ENCODE data around the gene GHDC.
"Not testable (repeated sequence)": the region's sequence is repeated elsewhere in the genome, so short reads cannot be mapped to it uniquely, and the experiment has no call there.

The GHDC gene

DNA sequence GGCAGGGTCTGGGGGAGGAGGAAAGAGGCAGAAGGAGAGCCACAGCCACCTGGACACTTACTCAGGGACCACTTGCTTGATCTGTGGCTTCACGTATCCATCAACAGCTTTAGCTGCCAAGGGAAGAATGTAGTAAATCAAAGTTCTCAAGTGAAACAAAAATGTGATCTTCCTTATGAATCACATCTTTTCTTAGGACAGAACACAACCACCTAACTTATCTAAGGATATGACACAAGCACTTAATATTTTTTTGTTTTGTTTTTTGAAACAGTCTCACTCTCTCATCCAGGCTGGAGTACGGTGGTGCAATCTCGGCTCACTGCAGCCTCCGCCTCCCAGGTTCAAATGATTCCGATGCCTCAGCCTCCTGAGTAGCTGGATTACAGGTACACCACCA lies 8.4 kb upstream of the GHDC start:
- DNase-seq (ENCODE audit: low read depth) = no peak

DNA sequence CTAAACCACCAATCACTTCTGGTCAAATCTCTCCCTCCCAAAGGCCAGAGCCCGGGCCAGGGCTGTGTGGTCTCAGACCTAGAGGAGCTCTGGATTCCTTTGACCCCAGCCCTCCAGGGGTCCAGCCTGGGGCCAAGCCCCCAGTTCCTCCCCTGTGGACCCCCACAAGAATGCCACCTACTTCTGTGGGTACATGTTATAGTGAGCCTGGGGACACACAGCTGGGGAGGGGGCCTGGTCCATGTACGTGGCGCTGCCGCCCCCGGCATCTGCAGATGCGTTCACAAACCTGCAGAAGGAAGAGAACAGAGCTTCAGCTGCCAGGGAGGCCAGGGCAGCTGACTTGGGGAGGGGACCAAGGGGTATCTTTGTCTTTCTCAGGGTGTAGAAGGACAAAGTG lies 7.9 kb upstream of the GHDC start:
- no peak for DNase-seq (ENCODE audit: low read depth)

DNA sequence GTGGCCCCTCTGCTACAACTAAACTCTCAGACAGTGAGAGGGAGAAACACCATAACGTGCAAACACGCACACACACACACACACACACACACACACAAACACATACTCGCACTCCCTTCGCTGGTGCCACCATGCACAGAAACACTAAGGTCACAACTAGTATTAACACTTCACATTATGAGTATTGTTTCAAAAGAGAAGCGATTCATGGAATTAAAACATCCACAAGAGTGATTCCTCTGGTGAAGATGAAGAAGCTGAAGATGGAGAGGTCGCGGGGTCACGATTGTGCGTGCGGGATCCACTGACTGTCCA lies 7.1 kb upstream of the GHDC start:
- no peak for DNase-seq (ENCODE audit: low read depth)

DNA sequence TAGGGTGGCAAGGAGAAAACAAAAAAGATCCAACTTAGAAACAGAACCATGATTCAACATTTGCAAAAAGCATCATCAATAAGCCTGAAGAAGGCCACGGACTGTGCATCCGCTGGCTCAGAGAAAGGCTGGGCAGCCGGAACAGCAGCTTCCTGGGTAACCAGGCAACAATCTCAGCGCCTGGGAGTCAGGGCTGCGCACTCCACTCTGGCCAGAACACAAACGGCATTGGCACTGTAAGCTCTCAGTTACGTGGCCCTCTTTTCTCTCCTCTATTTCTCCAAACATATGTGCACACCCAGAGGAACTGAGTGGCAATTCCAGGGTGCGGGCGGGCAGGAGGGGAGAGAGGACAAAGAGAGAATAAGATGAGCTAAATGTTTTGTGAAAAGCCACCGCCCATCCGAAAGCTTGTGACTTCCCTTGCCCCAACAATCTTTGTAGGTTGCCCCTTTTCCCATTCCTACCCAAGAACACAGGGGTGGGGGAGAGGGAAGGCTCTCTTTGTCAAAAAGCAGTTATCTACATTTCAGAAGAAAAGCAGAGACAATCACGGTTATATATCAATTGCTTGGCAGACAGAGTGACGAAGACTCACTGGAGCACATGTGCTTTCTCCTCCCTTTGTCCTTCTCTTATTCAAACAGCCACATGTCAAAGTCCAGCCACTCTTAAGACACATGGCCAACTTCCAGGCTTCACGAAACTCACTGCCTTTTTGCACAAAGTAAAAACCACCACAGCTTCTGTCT lies 6.6 kb upstream of the GHDC start:
- no peak for DNase-seq (ENCODE audit: low read depth)

DNA sequence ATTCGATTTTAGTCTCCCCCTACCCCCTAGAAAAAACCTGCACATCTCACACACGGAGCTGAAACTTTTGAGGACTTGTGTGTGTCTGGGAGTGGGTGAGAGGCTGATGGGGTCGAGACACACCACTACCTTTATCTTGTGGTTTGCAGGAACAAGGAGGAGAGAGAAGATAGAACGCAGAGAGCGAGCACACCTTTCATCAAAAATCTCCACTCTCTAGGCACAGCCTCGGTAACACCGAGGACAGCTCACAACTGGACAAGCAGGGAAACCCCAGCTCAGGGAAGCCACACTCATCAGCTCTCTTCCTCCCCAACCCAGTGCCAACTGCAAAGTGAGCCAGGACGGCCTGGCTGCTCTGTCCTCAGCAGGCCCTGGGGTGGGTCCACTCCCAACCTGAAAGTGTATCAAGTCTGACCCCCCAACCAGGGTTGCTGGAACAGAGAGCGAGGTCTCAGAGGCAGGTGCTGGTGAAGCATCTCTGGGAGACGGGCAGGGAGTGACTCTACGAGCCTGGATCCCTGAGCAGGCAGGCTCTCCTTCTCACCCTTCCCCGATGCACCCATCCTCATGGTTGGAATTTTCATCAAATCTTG lies 5.2 kb upstream of the GHDC start:
- DNase-seq (ENCODE audit: low read depth) = no peak

DNA sequence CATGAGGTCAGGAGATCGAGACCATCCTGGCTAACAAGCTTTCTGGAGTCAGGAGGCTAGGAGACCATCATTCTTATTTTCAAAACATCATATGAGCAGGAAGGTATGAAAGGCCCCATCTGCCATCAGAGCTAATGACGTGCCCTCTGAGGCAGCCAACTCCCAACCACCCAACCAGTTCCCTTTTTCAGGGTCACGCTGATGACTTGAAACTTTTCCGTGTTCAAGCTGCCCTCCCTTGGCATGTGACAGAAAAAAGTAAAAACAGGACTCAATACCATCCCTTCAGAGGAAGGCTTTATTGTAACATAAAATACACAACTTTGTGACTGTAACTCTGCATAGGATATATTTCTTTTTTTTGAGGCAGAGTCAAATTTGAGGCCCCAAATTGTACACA lies 4.6 kb upstream of the GHDC start:
- DNase-seq (ENCODE audit: low read depth) = no peak

DNA sequence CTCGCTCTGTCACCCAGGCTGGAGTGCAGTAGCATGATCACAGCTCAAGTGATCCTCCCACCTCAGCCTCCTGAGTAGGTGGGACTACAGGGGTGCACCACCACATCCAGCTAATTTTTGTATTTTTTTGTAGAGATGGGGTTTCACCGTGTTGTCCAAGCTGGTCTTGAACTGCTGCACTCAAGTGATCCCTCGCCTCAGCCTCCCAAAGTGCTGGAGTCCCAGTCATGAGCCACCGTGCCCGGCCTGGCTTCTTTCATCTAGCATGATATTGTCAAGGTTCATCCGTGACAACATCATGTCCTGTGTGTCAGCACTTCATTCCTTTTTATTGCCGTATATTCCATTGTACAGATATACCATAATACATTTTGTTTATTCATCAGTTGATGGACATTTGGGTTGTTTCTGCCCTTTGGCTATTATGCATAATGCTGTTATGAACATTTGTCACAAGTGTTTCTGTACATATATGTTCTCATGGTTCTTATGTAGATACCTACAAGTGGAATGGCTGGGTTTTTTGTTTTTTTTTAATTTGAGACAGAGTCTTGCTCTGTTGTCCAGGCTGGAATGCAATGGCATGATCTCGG lies 3.4 kb upstream of the GHDC start:
- DNase-seq (ENCODE audit: low read depth) = no peak

DNA sequence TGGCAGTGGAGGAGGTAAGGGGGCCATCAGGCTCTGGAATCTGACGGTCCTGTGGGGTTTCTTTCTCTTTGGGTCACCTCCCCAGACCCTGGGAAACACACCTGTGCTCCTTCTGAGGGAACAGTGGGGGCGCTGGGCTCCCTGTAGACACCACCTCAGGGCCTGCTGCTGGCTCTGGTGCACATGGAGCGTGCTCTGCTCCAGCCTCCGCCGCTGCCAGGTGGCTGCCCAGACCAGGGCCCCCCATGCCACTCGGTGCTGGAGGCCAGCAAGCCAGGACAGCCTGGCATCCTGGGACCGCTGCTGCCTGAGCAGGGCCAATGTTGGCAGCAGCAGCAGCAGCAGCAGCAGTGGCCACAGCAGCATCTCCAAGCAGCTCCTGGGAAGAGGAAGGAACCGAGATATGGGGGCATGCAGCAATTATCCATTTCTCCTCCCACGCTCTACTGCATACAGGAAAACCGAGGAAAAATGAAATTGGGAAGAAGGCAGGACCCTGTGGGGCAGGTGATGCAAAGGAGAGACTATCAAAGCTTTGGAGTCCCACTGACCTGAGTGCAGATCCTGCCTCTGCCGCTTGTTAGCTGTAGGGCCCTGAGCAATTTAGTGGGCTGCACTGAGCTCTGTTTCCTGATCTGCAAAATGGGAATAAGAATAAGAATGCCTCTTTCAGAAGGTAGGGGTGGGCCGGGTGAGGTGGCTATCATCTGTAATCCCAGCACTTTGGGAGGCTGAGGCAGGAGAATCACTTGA lies 902 bp downstream of the GHDC start:
- DNase-seq (ENCODE audit: low read depth) = no peak

DNA sequence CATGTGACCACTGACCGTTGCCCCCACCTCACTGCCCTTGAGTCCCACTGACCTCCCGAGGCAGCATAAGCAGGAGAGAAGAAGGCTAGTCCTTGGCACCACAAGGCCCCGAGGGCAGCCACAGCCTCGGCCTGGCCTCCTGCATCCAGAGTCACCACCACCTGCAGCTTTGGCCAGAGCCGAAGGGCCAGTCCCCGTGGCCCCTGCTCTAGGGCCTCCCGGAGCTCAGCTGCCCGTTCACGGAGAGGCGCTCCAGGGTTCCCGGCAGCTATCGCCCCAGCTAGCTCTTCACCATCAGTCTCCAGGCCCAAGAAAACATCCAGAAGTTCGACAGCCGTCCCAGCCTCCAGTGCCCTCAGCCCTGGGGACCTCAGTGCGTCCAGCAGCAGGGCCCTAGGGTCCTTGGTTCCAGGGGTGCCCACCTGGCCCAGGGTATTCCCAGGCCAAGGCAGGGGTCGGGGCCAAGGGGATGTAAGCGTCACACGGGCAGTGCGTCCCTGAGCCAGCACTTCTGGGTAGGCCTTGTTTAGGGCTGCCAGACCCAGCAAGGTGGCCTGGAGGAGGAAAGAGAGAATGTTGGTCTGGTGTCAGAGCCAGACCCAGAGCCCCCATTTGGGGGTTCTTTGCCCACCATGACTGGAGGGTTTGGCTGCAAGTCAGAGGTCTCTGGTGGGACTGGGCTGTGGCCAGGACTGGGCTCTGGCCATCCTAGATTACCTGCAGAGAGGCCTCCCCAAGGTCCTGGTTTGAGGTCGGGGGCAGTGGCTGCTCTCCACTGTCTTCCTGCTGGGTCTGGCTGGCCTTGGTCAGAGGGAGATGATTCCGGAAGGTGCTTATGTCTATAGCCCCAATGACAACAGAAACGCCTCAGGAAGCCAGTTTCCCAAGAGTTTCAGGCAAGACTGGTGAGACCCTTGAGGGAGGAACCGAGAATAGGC lies 1.8 kb downstream of the GHDC start:
- DNase-seq (ENCODE audit: low read depth) = no peak

DNA sequence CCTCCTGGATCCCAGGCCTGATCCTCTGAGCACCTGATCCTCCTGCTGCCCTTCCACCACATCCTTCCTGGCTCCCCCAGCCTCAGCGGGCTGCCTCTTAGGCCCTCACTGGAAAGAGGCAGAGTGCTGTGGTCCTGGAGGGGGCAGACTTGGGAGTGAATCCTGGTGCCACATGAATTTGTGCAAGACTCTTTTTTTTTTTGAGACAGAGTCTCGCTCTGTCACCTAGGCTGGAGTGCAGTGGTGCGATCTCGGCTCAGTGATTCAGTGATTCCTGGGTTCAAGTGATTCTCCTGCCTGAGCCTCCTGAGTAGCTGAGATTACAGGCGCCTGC lies 3.1 kb downstream of the GHDC start:
- no peak for DNase-seq (ENCODE audit: low read depth)

DNA sequence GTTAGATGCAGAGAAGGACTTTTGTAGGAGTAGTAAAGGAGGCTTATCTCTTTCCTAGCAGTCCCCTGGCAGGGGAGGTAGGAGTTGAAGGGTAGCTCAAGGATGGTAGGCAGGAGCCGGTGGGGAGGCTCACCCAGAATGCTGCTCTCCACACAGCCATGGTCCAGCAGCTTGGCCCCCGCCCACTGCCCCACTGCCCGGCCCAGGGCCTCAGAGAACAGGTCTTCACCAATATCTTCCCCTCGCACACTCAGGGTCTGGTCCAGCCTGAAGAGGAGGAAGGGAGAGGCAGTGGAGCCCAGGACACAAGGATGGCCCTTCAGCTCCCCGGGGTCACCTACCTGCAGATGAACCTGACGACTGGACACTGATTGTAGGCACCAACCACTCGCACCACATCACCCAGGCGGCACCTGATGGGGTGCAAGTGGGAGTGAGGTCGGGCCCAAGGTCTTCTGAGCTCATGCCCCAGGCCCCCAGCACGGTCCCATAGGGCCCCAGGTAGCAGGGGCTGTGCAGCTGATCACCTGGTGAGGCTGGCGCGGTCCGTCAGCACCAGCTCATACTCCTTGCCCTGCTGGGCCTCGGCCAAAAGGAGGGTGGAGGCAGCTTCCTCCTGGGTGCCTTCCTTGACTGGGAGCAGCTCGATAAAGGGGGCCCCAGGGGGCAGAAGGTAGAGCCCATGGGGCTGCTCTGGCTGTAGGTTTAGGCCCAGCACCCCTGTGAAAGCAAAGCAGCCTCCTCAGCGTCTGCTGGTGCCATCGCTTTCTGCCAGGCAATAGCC lies 3.6 kb downstream of the GHDC start:
- no peak for DNase-seq (ENCODE audit: low read depth)

DNA sequence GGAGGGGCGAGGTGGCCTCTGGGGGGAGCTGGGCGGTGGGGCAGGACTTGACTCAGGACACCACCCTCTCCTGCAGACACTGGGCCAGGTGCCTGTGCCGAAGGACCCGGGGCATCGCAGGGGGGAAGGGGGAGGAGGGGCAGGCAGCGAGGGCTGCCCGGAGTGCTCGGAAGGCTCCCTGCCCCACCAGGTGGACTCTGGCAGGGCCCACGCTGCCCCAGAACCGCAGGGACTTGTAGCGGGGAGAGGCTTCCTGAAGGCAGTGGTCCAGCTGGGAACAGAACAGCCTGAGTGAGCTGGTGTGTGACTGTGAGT lies 4.7 kb downstream of the GHDC start:
- no peak for DNase-seq (ENCODE audit: low read depth)

DNA sequence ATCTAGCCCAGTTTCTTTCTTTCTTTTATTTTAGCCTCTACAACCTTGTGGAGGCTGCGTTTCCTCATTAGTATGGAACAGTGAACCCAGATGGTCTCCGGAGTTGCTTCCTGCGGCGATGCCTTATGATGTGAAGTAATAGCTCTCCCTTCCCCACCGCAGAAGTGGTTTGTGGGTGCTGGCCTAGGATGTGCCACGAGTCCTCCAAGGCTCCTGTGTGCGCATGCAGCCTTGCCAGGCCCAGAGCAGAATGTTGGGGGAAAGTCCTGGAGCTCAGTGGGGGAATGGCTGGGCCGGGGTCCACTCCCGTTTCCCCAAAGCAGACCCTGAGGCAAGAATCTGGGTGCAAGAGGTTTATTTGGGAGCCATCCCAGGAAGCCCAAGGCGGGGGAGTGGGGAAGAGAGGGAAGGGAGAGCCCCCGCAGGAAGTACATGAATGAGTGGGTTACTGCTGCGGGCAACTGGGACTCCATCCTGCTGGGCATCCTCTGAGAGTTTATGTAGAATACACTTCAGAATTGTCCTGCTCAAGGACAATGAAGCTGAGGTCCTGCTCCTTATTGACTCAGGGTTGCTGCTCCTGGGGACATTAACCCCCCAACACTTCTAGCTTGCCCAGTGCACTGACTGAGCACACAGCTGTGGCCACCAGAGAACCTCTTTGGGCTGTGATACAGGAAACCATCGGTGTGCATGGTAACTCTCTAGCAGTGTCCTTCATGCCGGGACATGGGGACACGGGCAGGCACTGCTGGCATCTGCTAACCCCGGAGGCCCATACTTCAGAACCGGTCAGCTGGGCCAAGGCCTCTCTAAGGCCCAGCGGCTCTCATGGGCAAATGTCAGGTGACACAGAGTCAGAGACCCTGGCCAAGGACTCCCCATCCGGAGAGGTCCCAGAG lies 5.3 kb downstream of the GHDC start:
- DNase-seq (ENCODE audit: low read depth) = no peak

DNA sequence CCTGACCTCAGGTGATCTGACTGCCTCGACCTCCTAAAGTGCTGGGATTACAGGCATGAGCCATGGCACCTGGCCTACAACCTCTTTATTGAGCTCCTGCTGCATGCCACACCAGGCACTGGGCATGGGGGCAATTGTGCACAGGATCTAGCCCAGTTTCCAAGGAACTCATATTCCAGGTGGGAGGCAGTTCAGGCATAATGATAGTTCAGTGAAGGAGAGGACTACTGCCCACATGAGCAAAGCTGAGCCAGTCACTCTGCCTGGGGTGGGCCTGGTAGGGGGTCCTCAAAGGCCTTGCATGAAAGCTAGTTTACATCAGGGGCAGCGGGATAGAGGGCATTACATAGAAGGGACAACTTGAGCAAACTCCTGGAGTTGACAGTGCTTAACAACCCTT lies 6.5 kb downstream of the GHDC start:
- no peak for DNase-seq (ENCODE audit: low read depth)

DNA sequence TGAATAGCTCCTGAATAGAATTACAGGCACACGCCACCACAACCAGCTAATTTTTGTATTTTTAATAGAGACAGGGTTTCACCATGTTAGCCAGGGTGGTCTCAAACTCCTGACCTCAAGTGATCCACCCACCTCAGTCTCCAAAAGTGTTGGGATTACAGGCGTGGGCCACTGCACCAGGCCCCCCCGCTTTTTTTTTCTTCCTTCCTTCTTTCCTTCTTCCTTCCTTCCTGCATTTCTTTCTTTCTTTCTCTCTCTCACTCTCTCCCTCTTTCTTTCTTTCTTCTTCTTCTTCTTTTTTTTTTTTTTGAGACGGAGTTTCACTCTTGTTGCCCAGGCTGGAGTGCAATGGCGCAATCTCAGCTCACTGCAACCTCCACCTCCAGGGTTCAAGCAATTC lies 8.1 kb downstream of the GHDC start:
- DNase-seq (ENCODE audit: low read depth) = not testable (repeated sequence)

DNA sequence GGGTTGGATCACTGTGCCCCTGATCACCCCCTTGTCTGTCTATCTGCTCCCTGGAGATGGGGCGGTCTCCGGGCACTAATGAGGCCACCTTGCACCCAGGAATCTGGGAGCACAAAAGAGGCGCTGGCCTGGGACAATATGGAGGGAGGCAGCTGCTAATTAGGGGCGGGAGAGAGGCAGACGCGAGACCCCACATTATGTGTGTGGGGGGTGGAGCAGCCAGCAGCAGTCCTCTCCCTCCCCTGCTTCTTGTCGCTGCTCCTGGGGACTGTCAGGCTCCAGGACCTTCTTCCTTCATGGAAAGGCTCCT lies 8.7 kb downstream of the GHDC start:
- DNase-seq (ENCODE audit: low read depth) = no peak

DNA sequence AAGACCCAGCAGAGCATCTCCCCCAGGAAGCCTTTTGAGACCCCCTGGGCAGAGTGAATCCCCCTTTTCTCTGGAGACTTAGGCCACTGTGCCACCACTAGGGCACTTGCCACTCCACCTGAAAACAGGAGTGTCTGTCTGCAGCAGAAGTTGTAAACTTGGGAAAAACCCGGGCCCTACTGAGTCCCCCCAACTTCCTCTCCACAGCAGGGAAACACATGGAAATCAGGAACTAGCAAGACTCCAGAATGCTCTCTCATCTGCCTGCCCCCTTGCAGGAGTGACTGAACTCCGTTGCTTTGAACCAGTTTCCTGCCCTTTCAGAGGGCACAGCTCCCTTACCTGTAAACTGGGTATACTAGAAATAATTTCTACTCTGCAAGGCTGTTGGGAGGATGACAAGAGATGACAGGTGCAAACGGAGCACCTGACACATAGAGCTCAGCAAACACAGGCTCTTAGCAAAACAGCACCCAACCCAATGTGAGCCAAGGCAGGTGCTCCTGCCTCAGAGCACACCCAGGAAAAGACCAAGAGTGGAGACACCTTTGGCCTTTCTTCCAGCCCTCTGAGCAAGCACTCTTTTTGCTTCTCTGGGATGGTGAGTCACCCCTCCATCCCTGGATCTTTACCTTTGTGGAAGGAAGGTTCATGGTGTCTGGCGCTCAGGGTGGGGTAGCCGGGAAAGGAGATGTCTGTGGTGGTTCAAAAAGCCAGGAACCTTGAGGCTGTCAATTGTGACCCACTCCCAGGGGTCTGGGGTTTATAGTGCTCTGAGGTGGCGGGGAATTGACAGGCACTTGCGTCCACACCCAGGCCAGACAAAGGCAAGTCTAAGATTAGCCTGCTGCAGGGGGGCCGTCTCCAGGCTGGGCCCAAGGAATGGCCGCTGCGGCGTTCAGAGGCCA lies 9.3 kb downstream of the GHDC start, which contains the start of gene HCRT:
HCRT (minus strand) TSS at position 740 of the 908 bp plus-strand sequence; CDS start at position 653, 87 bp downstream.
- DNase-seq (ENCODE audit: low read depth) = no peak

DNA sequence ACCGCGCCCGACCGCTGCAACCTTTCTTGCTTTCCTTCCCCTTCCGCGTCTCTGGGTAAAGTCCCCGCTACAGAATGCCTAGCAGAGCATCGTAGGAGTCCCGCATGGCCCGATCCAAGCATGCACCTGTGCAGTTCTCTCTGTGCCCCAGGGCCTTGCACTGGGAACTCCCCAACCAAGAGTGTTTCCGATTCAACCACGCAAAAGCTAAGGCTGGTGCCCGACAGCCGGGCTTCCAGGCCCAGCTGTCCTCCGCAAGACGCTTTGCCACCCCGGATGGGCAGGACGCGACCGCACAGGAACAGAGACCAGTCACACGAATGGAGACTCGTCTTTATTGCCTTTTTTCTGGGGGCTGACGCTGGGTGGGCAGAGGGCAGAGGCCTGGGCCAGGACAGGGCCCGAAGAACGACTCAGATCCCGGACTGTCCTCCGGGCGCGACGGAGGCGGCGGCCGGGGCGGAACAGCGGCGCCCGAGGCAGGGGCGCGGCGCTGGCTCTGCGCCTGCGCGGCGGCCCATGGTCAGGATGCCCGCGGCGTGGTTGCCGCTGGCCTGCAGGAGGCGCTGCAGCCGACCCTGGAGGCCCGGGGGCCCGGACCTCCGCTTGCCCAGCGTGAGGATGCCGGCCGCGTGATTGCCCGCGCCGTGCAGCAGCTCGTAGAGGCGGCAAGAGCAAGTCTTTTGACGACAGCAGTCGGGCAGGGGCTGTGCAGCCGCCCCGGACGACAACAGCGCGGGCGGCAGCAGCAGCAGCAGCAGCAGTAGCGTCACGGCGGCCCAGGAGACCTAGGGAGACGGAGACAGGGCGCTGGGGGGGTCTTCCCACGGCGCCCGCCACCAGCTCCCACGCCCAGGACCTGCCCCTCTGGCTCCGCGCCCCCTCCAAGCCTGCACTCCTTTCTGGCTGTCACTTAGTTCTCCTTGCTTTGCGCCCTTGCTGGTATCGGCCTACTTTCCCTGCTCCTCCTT lies 10.3 kb downstream of the GHDC start:
- DNase-seq (ENCODE audit: low read depth) = peak; percentile 57
